OCI-LY3 (cell line): ENCODE measurements around the gene DAP.

ENCODE experiments used
- CTCF ChIP-seq: fragments of 200-600, 300-600 bp; sonication (generic); IDR thresholded peaks from 2 replicates; pipeline ENCODE4 v1.5.1; 2014; ENCODE audit warnings: antibody characterized with exemption, low read length, low read depth
- EZH2phosphoT487 ChIP-seq: fragments of 200-600 bp; shearing (Covaris generic); IDR thresholded peaks from 2 replicates; pipeline ENCODE4 v1.6.1; 2018; ENCODE audit warnings: antibody characterized with exemption, mixed run types, low read depth

GRCh38 chr5:10665799-10666198 is 95.2 kb downstream of the DAP start:
- no peak for TF ChIP-seq CTCF
- no peak for TF ChIP-seq EZH2phosphoT487
